Keratinocyte (primary cell): ENCODE results near the gene MTHFD2. TPM values are rescaled to one million over a fixed set of nuclear protein-coding genes. Genes with fewer than 3 reads are reported as not detected.

Experiments used
- DNase-seq: peaks from one replicate; pipeline ENCODE4 v3.0.0-alpha.2; 2011; ENCODE audit warnings: low read depth, missing footprints, low spot score
- FAIRE-seq: peaks from 2 replicates; lab custom pipeline; 2011; peaks lifted over from hg19 to GRCh38; lab: Jason Lieb, UNC
- H2AFZ ChIP-seq: 2 replicates; pipeline ENCODE4 v1.6.0; 2012; ENCODE audit warnings: low read length, control low read depth, inconsistent platforms; ENCODE audit not compliant: control insufficient read depth
- H3K27ac ChIP-seq: 2 replicates; pipeline ENCODE4 v1.5.1; 2011; ENCODE audit warnings: low read length; ENCODE audit not compliant: control insufficient read depth, insufficient read depth
- H3K27me3 ChIP-seq: 3 replicates; pipeline ENCODE4 v1.6.0; 2011; ENCODE audit warnings: low read length; ENCODE audit not compliant: control insufficient read depth, insufficient read depth; ENCODE audit errors: extremely low read depth
- H3K36me3 ChIP-seq, 2 experiments: 2 replicates in 1 of 2; 3 replicates in 1 of 2; pipeline ENCODE4 v1.5.1; 2011; ENCODE audit warnings: low read length in 2 of 2, mild to moderate bottlenecking in 1 of 2; ENCODE audit not compliant: control insufficient read depth in 2 of 2, insufficient read depth in 2 of 2; ENCODE audit errors: extremely low read depth in 1 of 2
- H3K4me1 ChIP-seq: 3 replicates; pipeline ENCODE4 v1.5.1; 2011; ENCODE audit warnings: low read length; ENCODE audit not compliant: control insufficient read depth, insufficient read depth; ENCODE audit errors: extremely low read depth
- H3K4me2 ChIP-seq: 3 replicates; pipeline ENCODE4 v1.6.0; 2011; ENCODE audit warnings: low read depth, low read length; ENCODE audit not compliant: control insufficient read depth, insufficient read depth; ENCODE audit errors: extremely low read depth
- H3K4me3 ChIP-seq, 3 experiments: fragments of 200-600 bp in 1 of 3; sonication (generic) in 1 of 3; 2 replicates in 2 of 3; 3 replicates in 1 of 3; pipeline ENCODE4 v1.5.1; 2011 to 2016; ENCODE audit warnings: low read length in 3 of 3, mild to moderate bottlenecking in 3 of 3, control low read depth in 2 of 3, inconsistent platforms in 1 of 3, low read depth in 1 of 3, mixed read lengths in 1 of 3, mixed run types in 1 of 3, moderate library complexity in 1 of 3; ENCODE audit not compliant: control insufficient read depth in 2 of 3, insufficient read depth in 2 of 3; ENCODE audit errors: extremely low read depth in 1 of 3
- H3K79me2 ChIP-seq: 2 replicates; pipeline ENCODE4 v1.6.0; 2012; ENCODE audit warnings: low read length; ENCODE audit not compliant: control insufficient read depth, insufficient read depth
- H3K9ac ChIP-seq: 3 replicates; pipeline ENCODE4 v1.6.0; 2011; ENCODE audit warnings: low read length; ENCODE audit not compliant: control insufficient read depth, insufficient read depth; ENCODE audit errors: extremely low read depth
- H3K9me1 ChIP-seq: 3 replicates; pipeline ENCODE4 v1.6.0; 2011; ENCODE audit warnings: low read length; ENCODE audit not compliant: control insufficient read depth, insufficient read depth; ENCODE audit errors: extremely low read depth
- H3K9me3 ChIP-seq: 2 replicates; pipeline ENCODE4 v1.5.1; 2012; ENCODE audit warnings: low read depth, low read length; ENCODE audit not compliant: control insufficient read depth
- H4K20me1 ChIP-seq: 3 replicates; pipeline ENCODE4 v1.6.0; 2011; ENCODE audit warnings: low read length; ENCODE audit not compliant: control insufficient read depth, insufficient read depth; ENCODE audit errors: extremely low read depth
- EZH2 ChIP-seq: IDR thresholded peaks from one replicate; pipeline ENCODE4 v1.6.1; 2012; ENCODE audit warnings: inconsistent platforms, mild to moderate bottlenecking, low read length, moderate library complexity
- dilution Hi-C: fragments of 300-500 bp; cut with MboI; formaldehyde crosslinking; loops from one replicate; pipeline ENCODE4 v1.7.0; 2020; ENCODE audit warnings: low sequenced_read_pairs; ENCODE audit not compliant: extremely low pct_ligation_motif_present
- polyA plus RNA-seq, 5 experiments: library from polyadenylated mRNA; depleted of rRNA in 3 of 5; stranded (reverse) in 3 of 5; stranded (forward) in 1 of 5; unstranded in 1 of 5; fragments of >200 nt; gene quantifications; 1 replicate in 1 of 5; 2 replicates in 3 of 5; 3 replicates in 1 of 5; pipeline versions ENCODE4 v1.2.1 to v1.2.3, GENCODE V29; 2011 to 2012; ENCODE audit warnings: missing spikeins in 2 of 5, low read depth in 1 of 5, low replicate concordance in 1 of 5
- TF ChIP-seq, protein P1 (sequence below), 3 experiments: IDR thresholded peaks in 1 of 3; conservative IDR thresholded peaks in 1 of 3; optimal IDR thresholded peaks in 1 of 3; 2 replicates in 2 of 3; 3 replicates in 1 of 3; pipeline versions ENCODE3 to v1.5.1; 2011; ENCODE audit warnings: low read length in 3 of 3, mild to moderate bottlenecking in 3 of 3, moderate library complexity in 2 of 3, control low read depth in 1 of 3, inconsistent platforms in 1 of 3; ENCODE audit not compliant: insufficient read depth in 2 of 3; ENCODE audit errors: extremely low read depth in 1 of 3

MTHFD2 gene
- polyA plus RNA-seq, 1 donor (not counting 4 experiments of a cell fraction or from before 2014, with no cell fraction given) = 114 TPM

DNA sequence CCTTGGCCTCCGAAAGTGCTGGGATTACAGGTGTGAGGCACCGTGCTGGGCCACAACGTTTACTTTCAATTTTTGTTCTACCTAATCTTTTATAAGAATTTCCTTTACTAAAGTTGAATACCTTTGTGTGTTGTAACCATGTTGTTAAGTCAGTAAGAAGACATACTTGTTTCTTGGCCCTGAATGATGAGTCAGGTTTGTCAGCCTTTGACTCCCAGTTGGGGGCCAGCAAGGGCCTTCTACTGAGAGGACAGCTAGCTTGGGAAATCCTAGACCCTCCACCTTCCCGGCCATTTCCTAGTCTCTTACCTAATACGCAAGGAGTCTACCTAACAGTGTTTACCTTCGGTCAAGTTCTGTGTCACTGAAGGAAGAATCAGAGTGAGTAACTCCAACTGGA is 22.7 kb downstream of the MTHFD2 start:
- H3K4me3 ChIP-seq = no peak overlapping the region
- H3K27ac ChIP-seq = no peak overlapping the region
- H3K9me1 ChIP-seq = peaks cover 2% of the 10 kb centered on the region
- TF ChIP-seq, protein P1, sequence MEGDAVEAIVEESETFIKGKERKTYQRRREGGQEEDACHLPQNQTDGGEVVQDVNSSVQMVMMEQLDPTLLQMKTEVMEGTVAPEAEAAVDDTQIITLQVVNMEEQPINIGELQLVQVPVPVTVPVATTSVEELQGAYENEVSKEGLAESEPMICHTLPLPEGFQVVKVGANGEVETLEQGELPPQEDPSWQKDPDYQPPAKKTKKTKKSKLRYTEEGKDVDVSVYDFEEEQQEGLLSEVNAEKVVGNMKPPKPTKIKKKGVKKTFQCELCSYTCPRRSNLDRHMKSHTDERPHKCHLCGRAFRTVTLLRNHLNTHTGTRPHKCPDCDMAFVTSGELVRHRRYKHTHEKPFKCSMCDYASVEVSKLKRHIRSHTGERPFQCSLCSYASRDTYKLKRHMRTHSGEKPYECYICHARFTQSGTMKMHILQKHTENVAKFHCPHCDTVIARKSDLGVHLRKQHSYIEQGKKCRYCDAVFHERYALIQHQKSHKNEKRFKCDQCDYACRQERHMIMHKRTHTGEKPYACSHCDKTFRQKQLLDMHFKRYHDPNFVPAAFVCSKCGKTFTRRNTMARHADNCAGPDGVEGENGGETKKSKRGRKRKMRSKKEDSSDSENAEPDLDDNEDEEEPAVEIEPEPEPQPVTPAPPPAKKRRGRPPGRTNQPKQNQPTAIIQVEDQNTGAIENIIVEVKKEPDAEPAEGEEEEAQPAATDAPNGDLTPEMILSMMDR (optimal IDR thresholded peaks at IDR 0.05 in 1 of 3, IDR thresholded peaks at IDR 0.05 in 1 of 3, conservative IDR thresholded peaks at IDR 0.05 in 1 of 3; ENCODE audit: extremely low read depth in 1 of 3, insufficient read depth in 2 of 3, low read length in 3 of 3) = no peak
- no peak for TF ChIP-seq EZH2
- no peak overlapping the region for H3K9ac ChIP-seq
- peaks cover 4 to 24% of the 10 kb centered on the region in 2 experiments for H3K36me3 ChIP-seq
- H3K79me2 ChIP-seq = no peaks in the 10 kb centered on the region
- dilution Hi-C loops = no loop called here
- no peaks in the 10 kb centered on the region for H3K27me3 ChIP-seq
- H3K9me3 ChIP-seq = no peaks in the 10 kb centered on the region
- peaks cover 3% of the 10 kb centered on the region for H4K20me1 ChIP-seq
- FAIRE-seq (no peak), DNase-seq (no peak)
- H2AFZ ChIP-seq = no peak overlapping the region
- H3K4me2 ChIP-seq = no peak overlapping the region
- H3K4me1 ChIP-seq = peaks cover 9% of the 10 kb centered on the region

DNA sequence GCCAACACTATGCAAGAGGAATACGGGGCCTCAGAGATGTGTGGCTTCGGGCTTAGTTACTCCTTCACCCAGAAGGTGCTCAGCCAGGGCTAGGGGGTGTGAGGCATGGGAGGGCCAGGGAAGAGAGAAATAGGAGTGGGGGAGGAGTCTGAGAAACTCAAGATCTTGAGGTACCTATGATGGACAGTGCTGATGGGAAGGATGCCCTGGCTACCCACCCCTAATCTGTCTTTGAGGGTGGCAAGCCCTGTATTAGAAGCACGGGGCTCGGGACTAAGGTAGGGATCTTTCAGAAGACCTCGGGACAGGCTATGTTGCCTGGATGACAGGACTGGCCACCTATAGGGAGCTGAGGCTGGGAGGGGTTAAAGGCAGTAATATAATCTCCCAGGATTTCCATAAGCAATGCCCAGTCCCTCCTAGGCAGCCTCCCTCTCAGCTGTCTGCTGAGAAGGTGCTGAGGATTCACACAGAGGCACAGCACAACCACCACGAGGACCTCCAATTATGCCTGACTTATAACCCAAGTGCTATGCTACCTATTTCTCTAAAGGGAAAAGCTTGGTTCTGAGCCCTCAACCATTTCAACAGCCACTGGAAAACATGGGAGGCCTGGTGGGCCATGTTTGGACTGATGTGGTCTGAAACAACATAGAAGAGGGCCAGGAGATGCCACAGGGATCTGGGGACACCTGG is 23.3 kb downstream of the MTHFD2 start:
- FAIRE-seq = no peak
- no peak overlapping the region for H2AFZ ChIP-seq
- TF ChIP-seq, protein P1 (optimal IDR thresholded peaks at IDR 0.05 in 1 of 3, IDR thresholded peaks at IDR 0.05 in 1 of 3, conservative IDR thresholded peaks at IDR 0.05 in 1 of 3; ENCODE audit: extremely low read depth in 1 of 3, insufficient read depth in 2 of 3, low read length in 3 of 3) = no peak
- no peak for TF ChIP-seq EZH2
- H3K4me2 ChIP-seq = no peak overlapping the region
- H3K9ac ChIP-seq = no peak overlapping the region
- peaks cover 2% of the 10 kb centered on the region for H3K9me1 ChIP-seq
- no peaks in the 10 kb centered on the region for H3K79me2 ChIP-seq
- dilution Hi-C loops = no loop called here
- H3K4me3 ChIP-seq = no peak overlapping the region
- H3K27me3 ChIP-seq = peaks cover 1% of the 10 kb centered on the region
- H3K9me3 ChIP-seq = no peaks in the 10 kb centered on the region
- peaks cover 16% of the 10 kb centered on the region for H3K4me1 ChIP-seq
- peaks cover 3% of the 10 kb centered on the region for H4K20me1 ChIP-seq
- no peak for DNase-seq
- H3K27ac ChIP-seq = no peak overlapping the region
- H3K36me3 ChIP-seq = peaks cover 4 to 20% of the 10 kb centered on the region in 2 experiments
